H9 (cell line): ENCODE results near the gene CDYL. TPM values are rescaled to one million over a fixed set of nuclear protein-coding genes. Genes with fewer than 3 reads are reported as not detected.

Experiments used
- DNase-seq: peaks from one replicate; pipeline ENCODE4 v3.0.0-alpha.2; 2017
- H2AFZ ChIP-seq: one replicate; pipeline ENCODE4 v1.6.1; 2013; ENCODE audit warnings: mild to moderate bottlenecking, low read length, control low read depth, moderate library complexity
- H2AK5ac ChIP-seq: 2 replicates; pipeline ENCODE4 v1.6.1; 2013; ENCODE audit warnings: low read length, control low read depth, mixed read lengths; ENCODE audit not compliant: insufficient read length
- H2BK120ac ChIP-seq: one replicate; pipeline ENCODE4 v1.6.1; 2013; ENCODE audit warnings: low read depth, mild to moderate bottlenecking, low read length, control low read depth, inconsistent platforms; ENCODE audit not compliant: poor library complexity, severe bottlenecking
- H2BK12ac ChIP-seq: 2 replicates; pipeline ENCODE4 v1.6.1; 2013; ENCODE audit warnings: low read length, control low read depth, mixed read lengths, low read depth; ENCODE audit not compliant: insufficient read length
- H2BK15ac ChIP-seq: 2 replicates; pipeline ENCODE4 v1.6.1; 2013; ENCODE audit warnings: low read depth, low read length, control low read depth
- H2BK20ac ChIP-seq: one replicate; pipeline ENCODE4 v1.6.1; 2013; ENCODE audit warnings: low read depth, mild to moderate bottlenecking, low read length, control low read depth, inconsistent platforms; ENCODE audit not compliant: poor library complexity, severe bottlenecking
- H2BK5ac ChIP-seq: 2 replicates; pipeline ENCODE4 v1.6.1; 2013; ENCODE audit warnings: low read length, control low read depth, mixed read lengths; ENCODE audit not compliant: insufficient read length
- H3K14ac ChIP-seq: 2 replicates; pipeline ENCODE4 v1.6.1; 2013; ENCODE audit warnings: low read length, control low read depth; ENCODE audit not compliant: insufficient read depth
- H3K18ac ChIP-seq: 2 replicates; pipeline ENCODE4 v1.6.1; 2013; ENCODE audit warnings: low read depth, mild to moderate bottlenecking, mixed read lengths, low read length, control low read depth; ENCODE audit not compliant: insufficient read length
- H3K23ac ChIP-seq: 2 replicates; pipeline ENCODE4 v1.6.1; 2013; ENCODE audit warnings: low read length, control low read depth, mixed read lengths, low read depth; ENCODE audit not compliant: insufficient read length
- H3K23me2 ChIP-seq: 2 replicates; pipeline ENCODE4 v1.6.1; 2013; ENCODE audit warnings: low read depth, mild to moderate bottlenecking, mixed read lengths, low read length, control low read depth; ENCODE audit not compliant: insufficient read length, poor library complexity, severe bottlenecking
- H3K27ac ChIP-seq: 2 replicates; pipeline ENCODE4 v1.5.1; 2013; ENCODE audit warnings: low read length, control low read depth, mixed read lengths, low read depth; ENCODE audit not compliant: insufficient read length
- H3K27me3 ChIP-seq: 2 replicates; pipeline ENCODE4 v1.6.1; 2013; ENCODE audit warnings: low read length, control low read depth, inconsistent platforms; ENCODE audit not compliant: insufficient read depth
- H3K4ac ChIP-seq: 2 replicates; pipeline ENCODE4 v1.6.1; 2013; ENCODE audit warnings: low read depth, mild to moderate bottlenecking, control low read depth, inconsistent platforms, low read length, moderate library complexity
- H3K4me1 ChIP-seq: 2 replicates; pipeline ENCODE4 v1.6.1; 2013; ENCODE audit warnings: low read length, control low read depth, inconsistent platforms; ENCODE audit not compliant: insufficient read depth
- H3K4me2 ChIP-seq: 2 replicates; pipeline ENCODE4 v1.6.1; 2013; ENCODE audit warnings: low read length, control low read depth, mixed read lengths; ENCODE audit not compliant: insufficient read length, insufficient read depth
- H3K56ac ChIP-seq: 2 replicates; pipeline ENCODE4 v1.6.1; 2013; ENCODE audit warnings: low read depth, mild to moderate bottlenecking, mixed read lengths, low read length, control low read depth; ENCODE audit not compliant: insufficient read length
- H3K79me1 ChIP-seq: 2 replicates; pipeline ENCODE4 v1.6.1; 2013; ENCODE audit warnings: low read depth, mild to moderate bottlenecking, moderate library complexity, low read length, control low read depth, inconsistent platforms; ENCODE audit not compliant: insufficient read depth, poor library complexity, severe bottlenecking
- H3K79me2 ChIP-seq: 2 replicates; pipeline ENCODE4 v1.6.1; 2013; ENCODE audit warnings: low read length, control low read depth, inconsistent platforms; ENCODE audit not compliant: insufficient read depth
- H3K9ac ChIP-seq: 2 replicates; pipeline ENCODE4 v1.6.1; 2013; ENCODE audit warnings: low read length, control low read depth, mixed read lengths; ENCODE audit not compliant: insufficient read length; ENCODE audit errors: extremely low read depth
- H3K9me3 ChIP-seq: one replicate; pipeline ENCODE4 v1.6.1; 2013; ENCODE audit warnings: low read depth, low read length, inconsistent platforms; ENCODE audit not compliant: control insufficient read depth
- H3T11ph ChIP-seq: one replicate; pipeline ENCODE4 v1.6.1; 2013; ENCODE audit warnings: mild to moderate bottlenecking, low read length, control low read depth, inconsistent platforms
- H4K20me1 ChIP-seq: one replicate; pipeline ENCODE4 v1.6.1; 2013; ENCODE audit not compliant: control insufficient read depth, insufficient read length, insufficient read depth
- H4K5ac ChIP-seq: 2 replicates; pipeline ENCODE4 v1.6.1; 2013; ENCODE audit warnings: low read depth, mild to moderate bottlenecking, mixed read lengths, low read length, control low read depth; ENCODE audit not compliant: insufficient read length
- H4K8ac ChIP-seq: replicated peaks from 2 replicates; pipeline ENCODE4 v1.6.1; 2013; ENCODE audit warnings: low read length, control low read depth, mixed read lengths, low read depth; ENCODE audit not compliant: insufficient read length
- H4K91ac ChIP-seq: 2 replicates; pipeline ENCODE4 v1.6.1; 2013; ENCODE audit warnings: low read depth, mild to moderate bottlenecking, moderate library complexity, mixed read lengths, low read length, control low read depth; ENCODE audit not compliant: insufficient read length
- H3K27ac Mint-ChIP-seq, 3 experiments: 2 replicates in 2 of 3; 3 replicates in 1 of 3; pipeline ENCODE4 v1.8.0; 2020 to 2021; ENCODE audit warnings: mixed read lengths in 3 of 3, mild to moderate bottlenecking in 1 of 3, moderate library complexity in 1 of 3
- H3K27me3 Mint-ChIP-seq: 2 replicates; pipeline ENCODE4 v1.8.0; 2021; ENCODE audit warnings: low read depth, mild to moderate bottlenecking, moderate library complexity, mixed read lengths
- H3K36me3 Mint-ChIP-seq, 3 experiments: 2 replicates in 2 of 3; 3 replicates in 1 of 3; pipeline ENCODE4 v1.8.0; 2020 to 2021; ENCODE audit warnings: low read depth in 3 of 3, mixed read lengths in 3 of 3; ENCODE audit not compliant: insufficient read depth in 1 of 3
- H3K4me1 Mint-ChIP-seq, 2 experiments: 2 replicates each; pipeline ENCODE4 v1.8.0; 2020; ENCODE audit warnings: mixed read lengths in 2 of 2
- H3K4me3 Mint-ChIP-seq, 2 experiments: 2 replicates in 1 of 2; 3 replicates in 1 of 2; pipeline ENCODE4 v1.8.0; 2020 to 2021; ENCODE audit warnings: mild to moderate bottlenecking in 2 of 2, mixed read lengths in 2 of 2, moderate library complexity in 1 of 2
- H3K9me3 Mint-ChIP-seq, 2 experiments: 2 replicates in 1 of 2; 3 replicates in 1 of 2; pipeline ENCODE4 v1.8.0; 2020; ENCODE audit warnings: mild to moderate bottlenecking in 2 of 2, mixed read lengths in 2 of 2, moderate library complexity in 1 of 2
- WGBS: extraction: QIAGEN DNeasy Blood & Tissue Kit; methylation state at CpG from one replicate; pipeline ENCODE4 v1.1.7; 2013; ENCODE audit warnings: missing lambda C conversion rate, low lambda C conversion rate, mixed read lengths; ENCODE audit not compliant: insufficient read length; ENCODE audit errors: extremely low coverage; 5-methylcytosine and 5-hydroxymethylcytosine counted together
- total RNA-seq: library from RNA; stranded (reverse); gene quantifications from 2 replicates; pipeline ENCODE4 v1.2.1, GENCODE V29; 2021
- TF ChIP-seq, protein P1 (sequence below): fragments of 200-600 bp; sonication (generic); conservative IDR thresholded peaks from 3 replicates; pipeline ENCODE4 v1.8.0; 2021; ENCODE audit warnings: antibody characterized with exemption, mild to moderate bottlenecking

CDYL gene
- total RNA-seq, 1 experiment from 2014 or later = 95.0 TPM

DNA sequence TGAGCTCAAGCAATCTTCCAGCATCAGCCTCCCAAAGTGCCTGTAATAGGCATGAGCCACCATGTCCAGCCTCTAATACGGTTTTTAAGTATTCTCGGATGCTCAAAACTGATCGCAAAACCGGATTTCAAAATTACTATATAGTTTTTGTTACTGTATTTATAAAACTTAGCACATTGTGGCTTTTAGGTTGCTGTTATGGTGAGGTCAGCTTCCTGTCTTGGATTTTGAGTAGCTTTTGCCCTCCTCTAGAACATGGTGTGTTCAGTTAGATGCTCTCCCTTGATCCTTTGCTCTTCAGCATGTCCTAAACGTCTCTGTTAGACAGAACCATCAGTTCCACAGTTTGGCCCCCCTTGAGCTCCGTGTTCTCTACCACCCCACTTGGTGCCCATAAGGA is 131.4 kb downstream of the CDYL start:
- H2BK12ac ChIP-seq = no peak overlapping the region
- no peak overlapping the region for H3K27ac ChIP-seq
- H3K56ac ChIP-seq = no peak overlapping the region
- no peaks in the 10 kb centered on the region for H3K27me3 ChIP-seq
- H3K9me3 ChIP-seq = no peaks in the 10 kb centered on the region
- H2AK5ac ChIP-seq = no peak overlapping the region
- no peaks in the 10 kb centered on the region for H4K20me1 ChIP-seq
- H3K18ac ChIP-seq = no peak overlapping the region
- H3K9ac ChIP-seq = no peak overlapping the region
- no peak overlapping the region for H2BK20ac ChIP-seq
- no peak overlapping the region for H3K14ac ChIP-seq
- H2BK120ac ChIP-seq = no peak overlapping the region
- H3K23me2 ChIP-seq = no peaks in the 10 kb centered on the region
- H2BK5ac ChIP-seq = no peak overlapping the region
- H3K4ac ChIP-seq = no peak overlapping the region
- no peak overlapping the region for H2BK15ac ChIP-seq
- no peak overlapping the region for H3K4me3 Mint-ChIP-seq
- H3K9me3 Mint-ChIP-seq = no peaks in the 10 kb centered on the region
- no peak overlapping the region for H2AFZ ChIP-seq
- TF ChIP-seq, protein P1, sequence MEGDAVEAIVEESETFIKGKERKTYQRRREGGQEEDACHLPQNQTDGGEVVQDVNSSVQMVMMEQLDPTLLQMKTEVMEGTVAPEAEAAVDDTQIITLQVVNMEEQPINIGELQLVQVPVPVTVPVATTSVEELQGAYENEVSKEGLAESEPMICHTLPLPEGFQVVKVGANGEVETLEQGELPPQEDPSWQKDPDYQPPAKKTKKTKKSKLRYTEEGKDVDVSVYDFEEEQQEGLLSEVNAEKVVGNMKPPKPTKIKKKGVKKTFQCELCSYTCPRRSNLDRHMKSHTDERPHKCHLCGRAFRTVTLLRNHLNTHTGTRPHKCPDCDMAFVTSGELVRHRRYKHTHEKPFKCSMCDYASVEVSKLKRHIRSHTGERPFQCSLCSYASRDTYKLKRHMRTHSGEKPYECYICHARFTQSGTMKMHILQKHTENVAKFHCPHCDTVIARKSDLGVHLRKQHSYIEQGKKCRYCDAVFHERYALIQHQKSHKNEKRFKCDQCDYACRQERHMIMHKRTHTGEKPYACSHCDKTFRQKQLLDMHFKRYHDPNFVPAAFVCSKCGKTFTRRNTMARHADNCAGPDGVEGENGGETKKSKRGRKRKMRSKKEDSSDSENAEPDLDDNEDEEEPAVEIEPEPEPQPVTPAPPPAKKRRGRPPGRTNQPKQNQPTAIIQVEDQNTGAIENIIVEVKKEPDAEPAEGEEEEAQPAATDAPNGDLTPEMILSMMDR = no peak
- peaks cover 10% of the 10 kb centered on the region for H3K4me1 ChIP-seq
- H3K4me2 ChIP-seq = no peak overlapping the region
- H4K5ac ChIP-seq = no peak overlapping the region
- H3K79me1 ChIP-seq = peaks cover 16% of the 10 kb centered on the region
- no peak for DNase-seq
- peaks cover 48 to 51% of the 10 kb centered on the region in 2 experiments for H3K4me1 Mint-ChIP-seq
- WGBS = no CpG with 5 or more reads among the region's 6 CpGs
- H3K27ac Mint-ChIP-seq = peak overlapping the region in 2 of 3 experiments; percentile 70 to 84; a peak in 4 of 7 replicates
- H3T11ph ChIP-seq = no peak overlapping the region
- no peak overlapping the region for H3K23ac ChIP-seq
- no peak overlapping the region for H4K91ac ChIP-seq
- peaks cover 20 to 26% (median 23%) of the 10 kb centered on the region in 3 experiments; a peak in 6 of 7 replicates for H3K36me3 Mint-ChIP-seq
- peaks cover 22% of the 10 kb centered on the region; the same call in 1 of the 2 replicates for H3K79me2 ChIP-seq
- H4K8ac ChIP-seq = no peak overlapping the region
- H3K27me3 Mint-ChIP-seq = no peaks in the 10 kb centered on the region; the same call in 1 of the 2 replicates
